ENCODE results near the gene AGTRAP. TPM values are rescaled to one million over a fixed set of nuclear protein-coding genes. Genes with fewer than 3 reads are reported as not detected.

The AGTRAP gene
- total and polyA plus RNA-seq, 9 of the 15 experiments (the other 6 are each of a cell fraction or from before 2014, with no cell fraction given), result 26.8 to 105 (median 57.5) TPM

DNA sequence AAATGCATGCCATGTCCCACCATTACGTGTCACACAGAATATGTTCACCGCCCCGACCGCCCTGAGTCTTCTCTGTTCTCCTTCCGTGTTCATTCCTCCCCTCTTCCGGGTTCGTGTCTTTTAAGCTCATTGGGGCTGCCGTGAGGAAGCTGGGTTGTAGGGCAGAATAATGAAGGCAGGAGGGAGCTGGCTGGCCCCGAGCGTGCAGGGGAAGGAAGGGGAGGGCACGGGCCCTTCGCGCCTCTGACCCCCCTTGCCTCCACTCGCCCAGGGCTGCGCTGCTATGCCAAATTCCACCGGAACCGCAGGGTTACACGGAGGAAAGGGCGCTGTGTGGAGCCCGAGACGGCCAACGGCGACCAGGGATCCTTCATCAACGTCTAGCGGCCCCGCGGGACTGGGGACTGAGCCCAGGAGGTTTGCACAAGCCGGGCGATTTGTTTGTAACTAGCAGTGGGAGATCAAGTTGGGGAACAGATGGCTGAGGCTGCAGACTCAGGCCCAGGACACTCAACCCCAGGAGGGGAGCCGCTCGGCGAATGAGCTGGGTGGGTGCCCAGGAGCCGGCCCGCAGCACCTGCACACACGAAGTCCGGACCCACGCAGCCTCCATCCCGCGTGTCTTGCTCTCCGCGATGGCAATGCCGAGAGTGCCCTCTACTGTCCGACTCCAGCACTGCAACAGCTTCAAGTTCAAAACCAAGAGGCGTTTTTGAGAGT is 16.5 kb upstream of the AGTRAP start (continued):
- TF ChIP-seq KLF6 (CRISPR knock-in tag; IDR thresholded peaks at IDR 0.05; ENCODE audit: borderline replicate concordance) (no peak), HDAC1 (IDR thresholded peaks at IDR 0.05) (peak in 1 of 2 experiments; percentile 53; a peak in 1 of 4 replicates), KLF1 (tag; IDR thresholded peaks at IDR 0.05) (no peak), KLF16 (IDR thresholded peaks at IDR 0.05) (peak; percentile 58; the same call in 1 of the 2 replicates), ZNF224 (CRISPR knock-in tag; IDR thresholded peaks at IDR 0.05) (0 out of 2 replicates have a peak, but pooled peaks have one; percentile 26), ZC3H4 (CRISPR knock-in tag; IDR thresholded peaks at IDR 0.05; ENCODE audit: borderline replicate concordance) (0 out of 2 replicates have a peak, but pooled peaks have one; percentile 46), CBFA2T3 (IDR thresholded peaks at IDR 0.05) (no peak), HIVEP1 (CRISPR knock-in tag; IDR thresholded peaks at IDR 0.05) (no peak), NR4A1 (CRISPR knock-in tag; IDR thresholded peaks at IDR 0.05) (no peak), NR4A1 (tag; IDR thresholded peaks at IDR 0.05) (no peak), ZNF589 (CRISPR knock-in tag; IDR thresholded peaks at IDR 0.05; ENCODE audit: low read depth) (no peak), SP1 (CRISPR knock-in tag; IDR thresholded peaks at IDR 0.05) (peak; percentile 69; the same call in 1 of the 2 replicates), ZNF274 (IDR thresholded peaks at IDR 0.05; ENCODE audit: borderline replicate concordance, low read depth, low read length) (no peak), ZFP30 (CRISPR knock-in tag; IDR thresholded peaks at IDR 0.05; ENCODE audit: borderline replicate concordance) (no peak), KHSRP (IDR thresholded peaks at IDR 0.05) (no peak), ZNF79 (CRISPR knock-in tag; IDR thresholded peaks at IDR 0.05; ENCODE audit: low read depth) (no peak), ETV1 (tag; conservative IDR thresholded peaks at IDR 0.05; ENCODE audit: low read depth) (no peak), MYC (IDR thresholded peaks at IDR 0.05; ENCODE audit: low read depth, low read length) (peak; percentile 90), MYC (CRISPR knock-in tag; IDR thresholded peaks at IDR 0.05; ENCODE audit: borderline replicate concordance, low read depth) (no peak)
- TF ChIP-seq, protein P1, sequence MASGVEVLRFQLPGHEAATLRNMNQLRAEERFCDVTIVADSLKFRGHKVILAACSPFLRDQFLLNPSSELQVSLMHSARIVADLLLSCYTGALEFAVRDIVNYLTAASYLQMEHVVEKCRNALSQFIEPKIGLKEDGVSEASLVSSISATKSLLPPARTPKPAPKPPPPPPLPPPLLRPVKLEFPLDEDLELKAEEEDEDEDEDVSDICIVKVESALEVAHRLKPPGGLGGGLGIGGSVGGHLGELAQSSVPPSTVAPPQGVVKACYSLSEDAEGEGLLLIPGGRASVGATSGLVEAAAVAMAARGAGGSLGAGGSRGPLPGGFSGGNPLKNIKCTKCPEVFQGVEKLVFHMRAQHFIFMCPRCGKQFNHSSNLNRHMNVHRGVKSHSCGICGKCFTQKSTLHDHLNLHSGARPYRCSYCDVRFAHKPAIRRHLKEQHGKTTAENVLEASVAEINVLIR (CRISPR knock-in tag; IDR thresholded peaks at IDR 0.05), result no peak
- TF ChIP-seq, protein P2, sequence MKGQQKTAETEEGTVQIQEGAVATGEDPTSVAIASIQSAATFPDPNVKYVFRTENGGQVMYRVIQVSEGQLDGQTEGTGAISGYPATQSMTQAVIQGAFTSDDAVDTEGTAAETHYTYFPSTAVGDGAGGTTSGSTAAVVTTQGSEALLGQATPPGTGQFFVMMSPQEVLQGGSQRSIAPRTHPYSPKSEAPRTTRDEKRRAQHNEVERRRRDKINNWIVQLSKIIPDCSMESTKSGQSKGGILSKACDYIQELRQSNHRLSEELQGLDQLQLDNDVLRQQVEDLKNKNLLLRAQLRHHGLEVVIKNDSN (CRISPR knock-in tag; IDR thresholded peaks at IDR 0.05), result no peak
- TF ChIP-seq, protein P3, sequence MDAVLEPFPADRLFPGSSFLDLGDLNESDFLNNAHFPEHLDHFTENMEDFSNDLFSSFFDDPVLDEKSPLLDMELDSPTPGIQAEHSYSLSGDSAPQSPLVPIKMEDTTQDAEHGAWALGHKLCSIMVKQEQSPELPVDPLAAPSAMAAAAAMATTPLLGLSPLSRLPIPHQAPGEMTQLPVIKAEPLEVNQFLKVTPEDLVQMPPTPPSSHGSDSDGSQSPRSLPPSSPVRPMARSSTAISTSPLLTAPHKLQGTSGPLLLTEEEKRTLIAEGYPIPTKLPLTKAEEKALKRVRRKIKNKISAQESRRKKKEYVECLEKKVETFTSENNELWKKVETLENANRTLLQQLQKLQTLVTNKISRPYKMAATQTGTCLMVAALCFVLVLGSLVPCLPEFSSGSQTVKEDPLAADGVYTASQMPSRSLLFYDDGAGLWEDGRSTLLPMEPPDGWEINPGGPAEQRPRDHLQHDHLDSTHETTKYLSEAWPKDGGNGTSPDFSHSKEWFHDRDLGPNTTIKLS (IDR thresholded peaks at IDR 0.05; ENCODE audit: borderline replicate concordance, low read depth), result 0 out of 2 replicates have a peak, but pooled peaks have one; percentile 29
- TF ChIP-seq, protein P4, sequence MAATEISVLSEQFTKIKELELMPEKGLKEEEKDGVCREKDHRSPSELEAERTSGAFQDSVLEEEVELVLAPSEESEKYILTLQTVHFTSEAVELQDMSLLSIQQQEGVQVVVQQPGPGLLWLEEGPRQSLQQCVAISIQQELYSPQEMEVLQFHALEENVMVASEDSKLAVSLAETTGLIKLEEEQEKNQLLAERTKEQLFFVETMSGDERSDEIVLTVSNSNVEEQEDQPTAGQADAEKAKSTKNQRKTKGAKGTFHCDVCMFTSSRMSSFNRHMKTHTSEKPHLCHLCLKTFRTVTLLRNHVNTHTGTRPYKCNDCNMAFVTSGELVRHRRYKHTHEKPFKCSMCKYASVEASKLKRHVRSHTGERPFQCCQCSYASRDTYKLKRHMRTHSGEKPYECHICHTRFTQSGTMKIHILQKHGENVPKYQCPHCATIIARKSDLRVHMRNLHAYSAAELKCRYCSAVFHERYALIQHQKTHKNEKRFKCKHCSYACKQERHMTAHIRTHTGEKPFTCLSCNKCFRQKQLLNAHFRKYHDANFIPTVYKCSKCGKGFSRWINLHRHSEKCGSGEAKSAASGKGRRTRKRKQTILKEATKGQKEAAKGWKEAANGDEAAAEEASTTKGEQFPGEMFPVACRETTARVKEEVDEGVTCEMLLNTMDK (IDR thresholded peaks at IDR 0.05; ENCODE audit: borderline replicate concordance, insufficient read depth, low read depth, low read length, poor library complexity, severe bottlenecking), result no peak
